ENCODE results near the gene UGDH. TPM values are rescaled to one million over a fixed set of nuclear protein-coding genes. Genes with fewer than 3 reads are reported as not detected.
"Not testable (repeated sequence)": the region's sequence is repeated elsewhere in the genome, so short reads cannot be mapped to it uniquely, and the experiment has no call there.

UGDH gene
- total and polyA plus RNA-seq, 2 donors (not counting 3 experiments of a cell fraction or from before 2014, with no cell fraction given) = 41.3 to 62.1 TPM

DNA sequence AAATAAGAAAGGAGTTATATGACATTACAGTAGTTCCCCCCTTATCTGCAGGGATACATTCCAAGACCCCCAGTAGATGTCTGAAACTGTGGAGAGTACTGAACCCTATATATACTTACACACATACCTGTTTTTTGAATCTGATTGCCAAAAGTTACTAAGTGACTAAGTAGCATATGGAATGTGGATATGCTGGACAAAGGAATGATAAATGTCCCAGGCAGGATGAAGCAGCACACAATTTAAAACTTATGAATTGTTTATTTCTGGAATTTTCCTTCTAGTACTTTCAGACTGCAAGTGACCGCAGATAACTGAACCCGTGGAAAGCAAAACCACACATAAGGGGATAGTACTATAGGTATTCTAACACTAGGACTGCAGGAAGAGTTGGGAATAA lies 22.7 kb downstream of the UGDH start:
- FAIRE-seq = no peak
- Histone ChIP-seq H3K4me3 (replicated peaks in 1 of 3; ENCODE audit: insufficient read depth in 1 of 3, low read depth in 1 of 3, low read length in 3 of 3) (no peak overlapping the region), H2AFZ (ENCODE audit: low read depth, low read length) (no peak overlapping the region), H3K27me3 (ENCODE audit: control insufficient read depth in 2 of 2, insufficient read depth in 2 of 2, low read length in 2 of 2) (no peaks in the 10 kb centered on the region), H3K9me1 (replicated peaks; ENCODE audit: control insufficient read depth, extremely low read depth, insufficient read depth, low read length) (no peaks in the 10 kb centered on the region), H4K20me1 (replicated peaks; ENCODE audit: control insufficient read depth, extremely low read depth, insufficient read depth, low read length) (no peaks in the 10 kb centered on the region), H3K4me2 (ENCODE audit: insufficient read depth, low read length) (no peak overlapping the region), H3K9ac (replicated peaks; ENCODE audit: extremely low read depth, insufficient read depth, low read length) (no peak overlapping the region), H3K36me3 (ENCODE audit: control insufficient read depth in 2 of 2, extremely low read depth in 1 of 2, insufficient read depth in 2 of 2, low read length in 2 of 2) (peaks cover 24 to 40% of the 10 kb centered on the region in 2 experiments), H3K9me3 (replicated peaks; ENCODE audit: control insufficient read depth, insufficient read depth, low read length) (no peaks in the 10 kb centered on the region), H3K27ac (ENCODE audit: insufficient read depth, low read depth, low read length) (no peak overlapping the region), H3K79me2 (ENCODE audit: control insufficient read depth, insufficient read depth, low read length) (no peaks in the 10 kb centered on the region), H3K4me1 (ENCODE audit: control insufficient read depth, extremely low read depth, insufficient read depth, low read length) (no peaks in the 10 kb centered on the region)
- ChIA-PET POLR2A (no interaction called here), CTCF (interaction anchor here (1.0 kb wide), 1 partner anchor 9 kb away, joined by 3 read pairs; no protein-coding TSS in a partner anchor)
- dilution Hi-C loops (cut with MboI; ENCODE audit: extremely low pct_ligation_motif_present, low sequenced_read_pairs) (no loop called here), intact Hi-C loops (cut with micrococcal nuclease) (no loop called here)
- TF ChIP-seq JUN (IDR thresholded peaks at IDR 0.05; ENCODE audit: borderline replicate concordance, insufficient read depth, insufficient read length, low read depth) (no peak), MYC (IDR thresholded peaks at IDR 0.05; ENCODE audit: low read depth, low read length) (no peak), MAX (IDR thresholded peaks at IDR 0.05; ENCODE audit: insufficient read depth, insufficient read length) (no peak), GATA2 (IDR thresholded peaks at IDR 0.05; ENCODE audit: insufficient read depth, insufficient read length, low read depth, low read length) (no peak), FOS (IDR thresholded peaks at IDR 0.05; ENCODE audit: borderline replicate concordance, insufficient read depth, low read length) (no peak), POLR2AphosphoS5 (IDR thresholded peaks at IDR 0.05; ENCODE audit: insufficient read depth, low read depth, low read length) (no peak), POLR2A (IDR thresholded peaks at IDR 0.05; ENCODE audit: low read depth, low read length) (no peak)
- TF ChIP-seq, protein P1, sequence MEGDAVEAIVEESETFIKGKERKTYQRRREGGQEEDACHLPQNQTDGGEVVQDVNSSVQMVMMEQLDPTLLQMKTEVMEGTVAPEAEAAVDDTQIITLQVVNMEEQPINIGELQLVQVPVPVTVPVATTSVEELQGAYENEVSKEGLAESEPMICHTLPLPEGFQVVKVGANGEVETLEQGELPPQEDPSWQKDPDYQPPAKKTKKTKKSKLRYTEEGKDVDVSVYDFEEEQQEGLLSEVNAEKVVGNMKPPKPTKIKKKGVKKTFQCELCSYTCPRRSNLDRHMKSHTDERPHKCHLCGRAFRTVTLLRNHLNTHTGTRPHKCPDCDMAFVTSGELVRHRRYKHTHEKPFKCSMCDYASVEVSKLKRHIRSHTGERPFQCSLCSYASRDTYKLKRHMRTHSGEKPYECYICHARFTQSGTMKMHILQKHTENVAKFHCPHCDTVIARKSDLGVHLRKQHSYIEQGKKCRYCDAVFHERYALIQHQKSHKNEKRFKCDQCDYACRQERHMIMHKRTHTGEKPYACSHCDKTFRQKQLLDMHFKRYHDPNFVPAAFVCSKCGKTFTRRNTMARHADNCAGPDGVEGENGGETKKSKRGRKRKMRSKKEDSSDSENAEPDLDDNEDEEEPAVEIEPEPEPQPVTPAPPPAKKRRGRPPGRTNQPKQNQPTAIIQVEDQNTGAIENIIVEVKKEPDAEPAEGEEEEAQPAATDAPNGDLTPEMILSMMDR (IDR thresholded peaks at IDR 0.05; ENCODE audit: extremely low read depth in 1 of 2, insufficient read depth in 1 of 2, low read depth in 1 of 2, low read length in 2 of 2) = no peak
- no TSS peak for BruUV-seq (replicated peaks)
- no peak for DNase-seq (ENCODE audit: low read depth, low spot score)

- H3K4me1 ChIP-seq (ENCODE audit: control insufficient read depth, extremely low read depth, insufficient read depth, low read length); H3K27ac ChIP-seq (ENCODE audit: insufficient read depth, low read depth, low read length); H4K20me1 ChIP-seq (replicated peaks; ENCODE audit: control insufficient read depth, extremely low read depth, insufficient read depth, low read length); DNase-seq (ENCODE audit: low read depth, low spot score); H3K4me2 ChIP-seq (ENCODE audit: insufficient read depth, low read length); H2AFZ ChIP-seq (ENCODE audit: low read depth, low read length); H3K9ac ChIP-seq (replicated peaks; ENCODE audit: extremely low read depth, insufficient read depth, low read length); H3K9me3 ChIP-seq (replicated peaks; ENCODE audit: control insufficient read depth, insufficient read depth, low read length); H3K27me3 ChIP-seq (ENCODE audit: control insufficient read depth in 2 of 2, insufficient read depth in 2 of 2, low read length in 2 of 2); BruUV-seq (replicated peaks); H3K79me2 ChIP-seq (ENCODE audit: control insufficient read depth, insufficient read depth, low read length); H3K9me1 ChIP-seq (replicated peaks; ENCODE audit: control insufficient read depth, extremely low read depth, insufficient read depth, low read length); H3K4me3 ChIP-seq (replicated peaks in 1 of 3; ENCODE audit: insufficient read depth in 1 of 3, low read depth in 1 of 3, low read length in 3 of 3); FAIRE-seq; POLR2A ChIA-PET; intact Hi-C loops (cut with micrococcal nuclease); dilution Hi-C loops (cut with MboI; ENCODE audit: extremely low pct_ligation_motif_present, low sequenced_read_pairs): not testable (repeated sequence)
- CTCF ChIA-PET = interaction anchor here (0.8 to 1.0 kb wide), 3 partner anchors 9 to 19 kb away, joined by 3 read pairs; no protein-coding TSS in a partner anchor
- H3K36me3 ChIP-seq (ENCODE audit: control insufficient read depth in 2 of 2, extremely low read depth in 1 of 2, insufficient read depth in 2 of 2, low read length in 2 of 2) = peaks cover 18 to 27% of the 10 kb centered on the region in 2 experiments
Measured at GRCh38 chr4:39502664-39503035, 24.6 kb downstream of the UGDH start.
